HG02973 (cell line): Measurements from ENCODE around the gene ITGB3.
"Not testable (repeated sequence)": the region's sequence is repeated elsewhere in the genome, so short reads cannot be mapped to it uniquely, and the experiment has no call there.

Source experiments
- ATAC-seq: cut with Tn5 transposase; IDR thresholded peaks from one replicate; pipeline ENCODE4 v1.9.1; 2021; ENCODE audit warnings: moderate library complexity; ENCODE audit not compliant: unreplicated experiment

ITGB3 gene

GRCh38 chr17:47243737-47244598 is 9.7 kb upstream of the ITGB3 start:
- ATAC-seq, result no peak

- no peak for ATAC-seq
Measured at GRCh38 chr17:47244697-47245096, 8.9 kb upstream of the ITGB3 start.

GRCh38 chr17:47246120-47246519 is 7.5 kb upstream of the ITGB3 start:
- no peak for ATAC-seq

GRCh38 chr17:47250855-47251254 is 2.8 kb upstream of the ITGB3 start:
- no peak for ATAC-seq

GRCh38 chr17:47251421-47251940 is 2.1 kb upstream of the ITGB3 start:
- ATAC-seq, result no peak

GRCh38 chr17:47252209-47252608 is 1.4 kb upstream of the ITGB3 start:
- ATAC-seq, result no peak

GRCh38 chr17:47252766-47253512 is 688 bp upstream of the ITGB3 start:
- ATAC-seq, result no peak

GRCh38 chr17:47254403-47254943 is 846 bp downstream of the ITGB3 start:
- ATAC-seq, result no peak

- no peak for ATAC-seq
Measured at GRCh38 chr17:47257651-47258339, 4.2 kb downstream of the ITGB3 start.

- no peak for ATAC-seq
Measured at GRCh38 chr17:47262586-47262985, 9.0 kb downstream of the ITGB3 start.

GRCh38 chr17:47264166-47264565 is 10.5 kb downstream of the ITGB3 start:
- ATAC-seq, result no peak

- ATAC-seq, result no peak
Measured at GRCh38 chr17:47265983-47266541, 12.4 kb downstream of the ITGB3 start.

GRCh38 chr17:47266782-47267181 is 13.2 kb downstream of the ITGB3 start:
- ATAC-seq, result no peak

GRCh38 chr17:47267354-47267828 is 13.8 kb downstream of the ITGB3 start:
- ATAC-seq, result no peak

- ATAC-seq, result not testable (repeated sequence)
Measured at GRCh38 chr17:47268964-47269363, 15.3 kb downstream of the ITGB3 start.

- not testable (repeated sequence) for ATAC-seq
Measured at GRCh38 chr17:47269561-47270280, 16.1 kb downstream of the ITGB3 start.

- ATAC-seq, result no peak
Measured at GRCh38 chr17:47270946-47271705, 17.5 kb downstream of the ITGB3 start.

- ATAC-seq, result no peak
Measured at GRCh38 chr17:47272491-47272890, 18.9 kb downstream of the ITGB3 start.

- ATAC-seq, result no peak
Measured at GRCh38 chr17:47273245-47273644, 19.6 kb downstream of the ITGB3 start.
